Measurements from ENCODE around the gene ATMIN. TPM values are rescaled to one million over a fixed set of nuclear protein-coding genes. Genes with fewer than 3 reads are reported as not detected.

The ATMIN gene
- total and polyA plus RNA-seq, 2 donors (not counting 3 experiments of a cell fraction or from before 2014, with no cell fraction given): 15.0 to 22.4 TPM

GRCh38 chr16:81004646-81005353 lies 30.8 kb upstream of the ATMIN start:
- Histone ChIP-seq H3K27me3 (ENCODE audit: control insufficient read depth in 2 of 2, insufficient read depth in 2 of 2, low read length in 2 of 2) (no peaks in the 10 kb centered on the region), H3K9me1 (replicated peaks; ENCODE audit: control insufficient read depth, extremely low read depth, insufficient read depth, low read length) (no peaks in the 10 kb centered on the region), H3K9ac (replicated peaks; ENCODE audit: extremely low read depth, insufficient read depth, low read length) (peak overlapping the region; percentile 25), H3K9me3 (replicated peaks; ENCODE audit: control insufficient read depth, insufficient read depth, low read length) (no peaks in the 10 kb centered on the region), H3K4me1 (ENCODE audit: control insufficient read depth, extremely low read depth, insufficient read depth, low read length) (peaks cover 19% of the 10 kb centered on the region), H3K27ac (ENCODE audit: insufficient read depth, low read depth, low read length) (no peak overlapping the region), H3K4me2 (ENCODE audit: insufficient read depth, low read length) (peak overlapping the region; percentile 80), H2AFZ (ENCODE audit: low read depth, low read length) (no peak overlapping the region), H3K79me2 (ENCODE audit: control insufficient read depth, insufficient read depth, low read length) (peaks cover 88% of the 10 kb centered on the region), H3K36me3 (ENCODE audit: control insufficient read depth in 2 of 2, extremely low read depth in 1 of 2, insufficient read depth in 2 of 2, low read length in 2 of 2) (no peaks in the 10 kb centered on the region), H4K20me1 (replicated peaks; ENCODE audit: control insufficient read depth, extremely low read depth, insufficient read depth, low read length) (no peaks in the 10 kb centered on the region), H3K4me3 (replicated peaks in 1 of 3; ENCODE audit: insufficient read depth in 1 of 3, low read depth in 1 of 3, low read length in 3 of 3) (peak overlapping the region in 1 of 3 experiments; percentile 41)
- CTCF ChIA-PET: interaction anchor here (0.5 to 4.3 kb wide), 25 partner anchors 8 to 733 kb away, joined by 3 to 38 read pairs (median 4); partner anchors contain the start of gene ATMIN
- FAIRE-seq (peak; percentile 71), DNase-seq (ENCODE audit: low read depth, low spot score) (peak; percentile 72)
- POLR2A ChIA-PET: interaction anchor here (1.4 to 1.5 kb wide), 2 partner anchors 12 to 67 kb away, joined by 5 to 7 read pairs; no protein-coding TSS in a partner anchor
- TF ChIP-seq POLR2A (IDR thresholded peaks at IDR 0.05; ENCODE audit: low read depth, low read length): no peak
- TF ChIP-seq CTCF (IDR thresholded peaks at IDR 0.05; ENCODE audit: extremely low read depth in 1 of 2, insufficient read depth in 1 of 2, low read depth in 1 of 2, low read length in 2 of 2): peak; percentile 34 to 44
- TF ChIP-seq GATA2 (IDR thresholded peaks at IDR 0.05; ENCODE audit: insufficient read depth, insufficient read length, low read depth, low read length): no peak
- TF ChIP-seq MYC (IDR thresholded peaks at IDR 0.05; ENCODE audit: low read depth, low read length): no peak
- no peak for TF ChIP-seq POLR2AphosphoS5 (IDR thresholded peaks at IDR 0.05; ENCODE audit: insufficient read depth, low read depth, low read length)
- dilution Hi-C loops (cut with MboI; ENCODE audit: extremely low pct_ligation_motif_present, low sequenced_read_pairs): no loop called here
- BruUV-seq (replicated peaks): no TSS peak
- intact Hi-C loops (cut with micrococcal nuclease): loop anchor here (1.0 kb wide), 2 partner anchors 80 to 734 kb away; no protein-coding TSS in a partner anchor

Measured in endothelial cell of umbilical vein (primary cell).